ENCODE results near the gene ESRRG.

Gene ESRRG

GRCh38 chr1:216723274-216723780 lies at the start of gene ESRRG:
TSS of gene ESRRG (minus strand) at chr1:216723429. CDS start at chr1:216723299, 130 bp downstream.
- H3K36me3 Mint-ChIP-seq (ENCODE audit: low read depth), result no peaks in the 10 kb centered on the region
- peaks cover 18% of the 10 kb centered on the region for H3K27me3 Mint-ChIP-seq
- no peaks in the 10 kb centered on the region for H3K4me1 Mint-ChIP-seq (ENCODE audit: low read depth)
- intact Hi-C loops (cut with micrococcal nuclease), result no loop called here
- no peaks in the 10 kb centered on the region for H3K9me3 Mint-ChIP-seq
- no peak within 1 kb of the TSS for H3K4me3 Mint-ChIP-seq
- no peak within 1 kb of the TSS for H3K27ac Mint-ChIP-seq

- Mint-ChIP-seq H3K4me3 (no peak overlapping the region), H3K4me1 (ENCODE audit: low read depth) (no peaks in the 10 kb centered on the region), H3K9me3 (no peaks in the 10 kb centered on the region), H3K36me3 (ENCODE audit: low read depth) (no peaks in the 10 kb centered on the region), H3K27ac (no peak overlapping the region), H3K27me3 (no peaks in the 10 kb centered on the region)
- intact Hi-C loops (cut with micrococcal nuclease), result no loop called here
These were observed 48.7 kb upstream of the ESRRG start for GRCh38 chr1:216771922-216772321.

GRCh38 chr1:216766633-216767327 lies 43.6 kb upstream of the ESRRG start:
- no peaks in the 10 kb centered on the region for H3K4me1 Mint-ChIP-seq (ENCODE audit: low read depth)
- intact Hi-C loops (cut with micrococcal nuclease), result no loop called here
- H3K27me3 Mint-ChIP-seq, result no peaks in the 10 kb centered on the region
- no peaks in the 10 kb centered on the region for H3K36me3 Mint-ChIP-seq (ENCODE audit: low read depth)
- H3K9me3 Mint-ChIP-seq, result no peaks in the 10 kb centered on the region
- H3K27ac Mint-ChIP-seq, result no peak overlapping the region
- H3K4me3 Mint-ChIP-seq, result no peak overlapping the region

GRCh38 chr1:216765346-216766300 lies 42.4 kb upstream of the ESRRG start:
- Mint-ChIP-seq H3K27ac (no peak overlapping the region), H3K36me3 (ENCODE audit: low read depth) (no peaks in the 10 kb centered on the region), H3K27me3 (no peaks in the 10 kb centered on the region), H3K9me3 (no peaks in the 10 kb centered on the region), H3K4me1 (ENCODE audit: low read depth) (no peaks in the 10 kb centered on the region), H3K4me3 (no peak overlapping the region)
- intact Hi-C loops (cut with micrococcal nuclease), result no loop called here

- no peak overlapping the region for H3K4me3 Mint-ChIP-seq
- H3K4me1 Mint-ChIP-seq (ENCODE audit: low read depth), result no peaks in the 10 kb centered on the region
- H3K27me3 Mint-ChIP-seq, result no peaks in the 10 kb centered on the region
- H3K36me3 Mint-ChIP-seq (ENCODE audit: low read depth), result no peaks in the 10 kb centered on the region
- H3K27ac Mint-ChIP-seq, result no peak overlapping the region
- H3K9me3 Mint-ChIP-seq, result no peaks in the 10 kb centered on the region
- intact Hi-C loops (cut with micrococcal nuclease), result no loop called here
These were observed 34.9 kb upstream of the ESRRG start for GRCh38 chr1:216758161-216758560.

- intact Hi-C loops (cut with micrococcal nuclease), result no loop called here
- no peaks in the 10 kb centered on the region for H3K27me3 Mint-ChIP-seq
- no peaks in the 10 kb centered on the region for H3K36me3 Mint-ChIP-seq (ENCODE audit: low read depth)
- no peak overlapping the region for H3K27ac Mint-ChIP-seq
- no peak overlapping the region for H3K4me3 Mint-ChIP-seq
- H3K9me3 Mint-ChIP-seq, result no peaks in the 10 kb centered on the region
- no peaks in the 10 kb centered on the region for H3K4me1 Mint-ChIP-seq (ENCODE audit: low read depth)
These were observed 33.9 kb upstream of the ESRRG start for GRCh38 chr1:216757110-216757509.

GRCh38 chr1:216750961-216751360 lies 27.7 kb upstream of the ESRRG start:
- Mint-ChIP-seq H3K4me3 (no peak overlapping the region), H3K27ac (no peak overlapping the region)
- intact Hi-C loops (cut with micrococcal nuclease), result no loop called here

GRCh38 chr1:216750031-216750627 lies 26.9 kb upstream of the ESRRG start:
- no peaks in the 10 kb centered on the region for H3K9me3 Mint-ChIP-seq
- no peak overlapping the region for H3K27ac Mint-ChIP-seq
- no peaks in the 10 kb centered on the region for H3K36me3 Mint-ChIP-seq (ENCODE audit: low read depth)
- no peaks in the 10 kb centered on the region for H3K27me3 Mint-ChIP-seq
- no peaks in the 10 kb centered on the region for H3K4me1 Mint-ChIP-seq (ENCODE audit: low read depth)
- intact Hi-C loops (cut with micrococcal nuclease), result no loop called here
- no peak overlapping the region for H3K4me3 Mint-ChIP-seq

More at GRCh38 chr1:216750961-216751360, 27.7 kb upstream of the ESRRG start:
- Mint-ChIP-seq H3K36me3 (ENCODE audit: low read depth) (no peaks in the 10 kb centered on the region), H3K4me1 (ENCODE audit: low read depth) (no peaks in the 10 kb centered on the region), H3K9me3 (no peaks in the 10 kb centered on the region), H3K27me3 (no peaks in the 10 kb centered on the region)

GRCh38 chr1:216749232-216749631 lies 26.0 kb upstream of the ESRRG start:
- H3K36me3 Mint-ChIP-seq (ENCODE audit: low read depth), result no peaks in the 10 kb centered on the region
- H3K9me3 Mint-ChIP-seq, result no peaks in the 10 kb centered on the region
- no peak overlapping the region for H3K4me3 Mint-ChIP-seq
- intact Hi-C loops (cut with micrococcal nuclease), result no loop called here
- no peaks in the 10 kb centered on the region for H3K27me3 Mint-ChIP-seq
- H3K27ac Mint-ChIP-seq, result no peak overlapping the region
- H3K4me1 Mint-ChIP-seq (ENCODE audit: low read depth), result no peaks in the 10 kb centered on the region

GRCh38 chr1:216742625-216743024 lies 19.4 kb upstream of the ESRRG start:
- Mint-ChIP-seq H3K4me1 (ENCODE audit: low read depth) (no peaks in the 10 kb centered on the region), H3K36me3 (ENCODE audit: low read depth) (no peaks in the 10 kb centered on the region), H3K27me3 (no peaks in the 10 kb centered on the region), H3K4me3 (no peak overlapping the region), H3K27ac (no peak overlapping the region), H3K9me3 (no peaks in the 10 kb centered on the region)
- intact Hi-C loops (cut with micrococcal nuclease), result no loop called here

GRCh38 chr1:216740331-216740730 lies 17.1 kb upstream of the ESRRG start:
- H3K4me1 Mint-ChIP-seq (ENCODE audit: low read depth), result no peaks in the 10 kb centered on the region
- intact Hi-C loops (cut with micrococcal nuclease), result no loop called here
- no peak overlapping the region for H3K4me3 Mint-ChIP-seq
- H3K27ac Mint-ChIP-seq, result no peak overlapping the region
- no peaks in the 10 kb centered on the region for H3K36me3 Mint-ChIP-seq (ENCODE audit: low read depth)
- no peaks in the 10 kb centered on the region for H3K9me3 Mint-ChIP-seq
- H3K27me3 Mint-ChIP-seq, result no peaks in the 10 kb centered on the region

GRCh38 chr1:216739793-216740192 lies 16.6 kb upstream of the ESRRG start:
- Mint-ChIP-seq H3K27ac (no peak overlapping the region), H3K27me3 (no peaks in the 10 kb centered on the region), H3K36me3 (ENCODE audit: low read depth) (no peaks in the 10 kb centered on the region), H3K4me3 (no peak overlapping the region), H3K9me3 (no peaks in the 10 kb centered on the region), H3K4me1 (ENCODE audit: low read depth) (no peaks in the 10 kb centered on the region)
- intact Hi-C loops (cut with micrococcal nuclease), result no loop called here

GRCh38 chr1:216732121-216732520 lies 8.9 kb upstream of the ESRRG start:
- no peak overlapping the region for H3K4me3 Mint-ChIP-seq
- H3K27ac Mint-ChIP-seq, result no peak overlapping the region
- no peaks in the 10 kb centered on the region for H3K36me3 Mint-ChIP-seq (ENCODE audit: low read depth)
- no peaks in the 10 kb centered on the region for H3K9me3 Mint-ChIP-seq
- H3K27me3 Mint-ChIP-seq, result no peaks in the 10 kb centered on the region
- intact Hi-C loops (cut with micrococcal nuclease), result no loop called here
- H3K4me1 Mint-ChIP-seq (ENCODE audit: low read depth), result no peaks in the 10 kb centered on the region

- Mint-ChIP-seq H3K4me3 (no peak overlapping the region), H3K27ac (no peak overlapping the region), H3K36me3 (ENCODE audit: low read depth) (no peaks in the 10 kb centered on the region), H3K27me3 (no peaks in the 10 kb centered on the region), H3K4me1 (ENCODE audit: low read depth) (no peaks in the 10 kb centered on the region), H3K9me3 (no peaks in the 10 kb centered on the region)
- intact Hi-C loops (cut with micrococcal nuclease), result no loop called here
These were observed 8.3 kb upstream of the ESRRG start for GRCh38 chr1:216731562-216731961.

Data from dendritic cell treated with granulocyte-macrophage colony-stimulating factor and Interleukin-4, amounts not matched to agents 40 ng/mL and 50 ng/mL, for 4 days (primary cell).